ENCODE measurements around the gene FBXW10. TPM values are rescaled to one million over a fixed set of nuclear protein-coding genes. Genes with fewer than 3 reads are reported as not detected.
"Not testable (repeated sequence)": the region's sequence is repeated elsewhere in the genome, so short reads cannot be mapped to it uniquely, and the experiment has no call there.

FBXW10 gene, protein sequence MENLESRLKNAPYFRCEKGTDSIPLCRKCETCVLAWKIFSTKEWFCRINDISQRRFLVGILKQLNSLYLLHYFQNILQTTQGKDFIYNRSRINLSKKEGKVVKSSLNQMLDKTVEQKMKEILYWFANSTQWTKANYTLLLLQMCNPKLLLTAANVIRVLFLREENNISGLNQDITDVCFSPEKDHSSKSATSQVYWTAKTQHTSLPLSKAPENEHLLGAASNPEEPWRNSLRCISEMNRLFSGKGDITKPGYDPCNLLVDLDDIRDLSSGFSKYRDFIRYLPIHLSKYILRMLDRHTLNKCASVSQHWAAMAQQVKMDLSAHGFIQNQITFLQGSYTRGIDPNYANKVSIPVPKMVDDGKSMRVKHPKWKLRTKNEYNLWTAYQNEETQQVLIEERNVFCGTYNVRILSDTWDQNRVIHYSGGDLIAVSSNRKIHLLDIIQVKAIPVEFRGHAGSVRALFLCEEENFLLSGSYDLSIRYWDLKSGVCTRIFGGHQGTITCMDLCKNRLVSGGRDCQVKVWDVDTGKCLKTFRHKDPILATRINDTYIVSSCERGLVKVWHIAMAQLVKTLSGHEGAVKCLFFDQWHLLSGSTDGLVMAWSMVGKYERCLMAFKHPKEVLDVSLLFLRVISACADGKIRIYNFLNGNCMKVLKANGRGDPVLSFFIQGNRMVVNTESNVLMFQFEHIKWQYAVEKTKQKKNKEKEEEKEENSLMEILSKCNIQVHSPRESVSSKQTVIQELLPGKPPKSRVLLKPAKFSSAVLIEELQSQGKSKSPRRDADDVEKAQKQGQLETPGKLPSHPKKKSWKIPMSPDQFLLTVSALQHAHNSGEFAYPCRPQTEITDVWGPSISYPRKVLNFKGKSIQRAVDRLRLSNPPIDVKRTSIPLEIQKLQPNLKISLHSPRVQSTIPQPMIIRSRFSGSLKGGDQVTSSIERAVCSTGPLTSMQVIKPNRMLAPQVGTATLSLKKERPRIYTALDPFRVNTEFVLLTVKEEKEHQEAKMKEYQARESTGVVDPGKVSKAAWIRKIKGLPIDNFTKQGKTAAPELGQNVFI
- total RNA-seq (2021): 0.17 TPM in 1 of 2 replicates, not detected in the other
- Bru-seq, nascent RNA: percentile 13 among the genes with signal in this experiment
- BruChase-seq, experiment 1, labeled RNA remaining after a 2-hour chase: percentile 8 among the genes with signal in this experiment
- BruChase-seq, experiment 2, labeled RNA remaining after a 6-hour chase: percentile 8 among the genes with signal in this experiment
- long read RNA-seq: 0 reads

DNA sequence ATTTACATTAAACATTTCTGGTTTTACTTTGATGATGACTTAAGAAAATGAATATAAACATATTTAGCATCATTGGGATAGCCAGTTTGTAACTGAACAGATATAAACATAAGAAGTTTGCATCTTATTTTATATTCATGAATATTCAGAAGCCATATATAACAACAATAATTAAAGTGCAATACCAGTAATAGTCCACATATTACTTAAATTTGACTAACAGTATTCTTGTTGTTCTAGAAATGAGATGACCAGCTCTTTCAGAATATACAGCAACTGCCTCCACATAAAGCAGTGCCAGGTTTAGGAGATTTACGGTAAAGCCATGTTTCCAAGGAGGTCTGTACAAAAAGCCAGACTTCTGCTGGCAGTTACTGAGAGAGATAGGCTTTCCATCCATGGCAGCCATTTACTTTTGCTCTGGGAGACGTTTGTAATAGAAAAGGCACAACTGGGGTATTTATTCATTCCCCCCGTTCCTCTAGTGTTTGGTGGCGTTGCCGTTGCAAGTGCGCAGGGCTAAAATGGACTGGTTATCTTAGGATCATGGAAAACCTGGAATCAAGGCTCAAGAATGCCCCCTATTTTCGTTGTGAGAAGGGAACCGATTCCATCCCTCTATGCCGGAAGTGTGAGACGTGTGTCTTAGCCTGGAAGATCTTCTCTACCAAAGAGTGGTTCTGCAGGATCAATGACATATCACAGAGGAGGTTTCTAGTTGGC lies at the start of gene FBXW10:
Gene FBXW10, plus strand, starts transcription at position 356 of the 723 bp plus-strand sequence. Its CDS starts 191 bp downstream, at position 547.
- CTCF ChIA-PET; H3K27ac ChIP-seq (ENCODE audit: low read depth, low read length, poor library complexity, severe bottlenecking); H3K36me3 ChIP-seq (ENCODE audit: insufficient read depth, low read length, poor library complexity, severe bottlenecking); POLR2A ChIA-PET (ENCODE audit: low non-redundant PET); BruUV-seq (replicated peaks); H3K27me3 ChIP-seq (replicated peaks; ENCODE audit: insufficient read depth, low read depth, low read length, poor library complexity); H3K9me3 ChIP-seq (ENCODE audit: low read depth, low read length, poor library complexity, severe bottlenecking); H3K4me3 ChIP-seq (ENCODE audit: low read depth, low read length, poor library complexity, severe bottlenecking); H3K4me1 ChIP-seq (ENCODE audit: insufficient read depth, low read length, poor library complexity, severe bottlenecking); intact Hi-C loops (cut with micrococcal nuclease; ENCODE audit: unreplicated experiment); DNase-seq (ENCODE audit: low spot score): not testable (repeated sequence)

DNA sequence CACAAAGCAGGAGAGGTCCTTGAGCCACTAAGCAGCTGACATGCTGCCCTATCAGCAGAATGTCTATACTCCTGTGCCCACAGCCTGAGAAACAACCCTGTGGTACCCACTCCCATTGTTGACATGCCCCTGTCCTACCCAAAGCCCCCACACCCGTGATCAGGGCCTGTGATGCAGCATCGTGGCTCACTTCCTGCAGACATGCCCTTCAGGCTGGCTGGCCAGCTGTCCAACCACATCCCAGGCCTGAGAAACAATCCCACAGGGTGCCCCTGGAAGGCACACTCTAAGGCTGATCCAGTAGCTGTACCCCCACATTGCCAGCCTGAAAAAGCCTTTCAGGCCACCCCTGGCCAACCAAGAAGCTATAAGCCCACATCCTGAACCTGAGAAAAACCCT lies 48.7 kb upstream of the FBXW10 start:
- H3K9me3 ChIP-seq (ENCODE audit: low read depth, low read length, poor library complexity, severe bottlenecking); H3K4me3 ChIP-seq (ENCODE audit: low read depth, low read length, poor library complexity, severe bottlenecking); CTCF ChIA-PET; H3K27ac ChIP-seq (ENCODE audit: low read depth, low read length, poor library complexity, severe bottlenecking); BruUV-seq (replicated peaks); POLR2A ChIA-PET (ENCODE audit: low non-redundant PET); H3K27me3 ChIP-seq (replicated peaks; ENCODE audit: insufficient read depth, low read depth, low read length, poor library complexity); intact Hi-C loops (cut with micrococcal nuclease; ENCODE audit: unreplicated experiment); H3K36me3 ChIP-seq (ENCODE audit: insufficient read depth, low read length, poor library complexity, severe bottlenecking); DNase-seq (ENCODE audit: low spot score); H3K4me1 ChIP-seq (ENCODE audit: insufficient read depth, low read length, poor library complexity, severe bottlenecking): not testable (repeated sequence)

DNA sequence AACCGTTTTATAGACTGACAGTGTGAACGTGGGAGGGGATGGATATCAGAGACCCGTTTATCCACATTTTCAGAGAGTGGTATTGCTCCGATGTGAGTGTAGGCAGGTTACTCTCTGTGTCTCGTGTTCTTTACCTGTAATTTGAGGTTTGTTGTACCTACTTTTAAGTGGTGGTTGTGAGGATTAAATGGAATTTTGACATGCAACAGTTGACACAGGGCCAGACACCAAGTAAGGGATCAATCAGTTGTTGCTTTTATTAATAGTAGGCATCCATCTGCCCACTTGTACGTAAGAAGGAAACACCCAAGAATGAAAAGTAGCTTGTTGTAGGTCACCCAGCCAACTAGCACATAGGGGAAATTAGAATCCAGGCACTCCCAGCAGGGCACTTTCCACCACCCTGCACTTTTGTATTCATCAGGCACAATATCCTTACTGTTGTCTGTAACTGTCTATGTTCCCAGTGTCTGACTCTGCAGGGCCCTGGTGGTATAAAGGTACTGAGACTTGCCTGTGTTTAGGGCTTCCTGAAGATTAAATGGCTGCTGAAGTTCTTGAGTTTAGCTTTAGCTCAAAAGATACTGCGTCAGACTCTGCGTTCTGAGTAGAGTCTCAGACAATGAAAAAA lies 45.3 kb upstream of the FBXW10 start:
- H3K4me1 ChIP-seq (ENCODE audit: insufficient read depth, low read length, poor library complexity, severe bottlenecking); H3K9me3 ChIP-seq (ENCODE audit: low read depth, low read length, poor library complexity, severe bottlenecking); CTCF ChIA-PET; H3K27ac ChIP-seq (ENCODE audit: low read depth, low read length, poor library complexity, severe bottlenecking); BruUV-seq (replicated peaks); H3K36me3 ChIP-seq (ENCODE audit: insufficient read depth, low read length, poor library complexity, severe bottlenecking); H3K27me3 ChIP-seq (replicated peaks; ENCODE audit: insufficient read depth, low read depth, low read length, poor library complexity); POLR2A ChIA-PET (ENCODE audit: low non-redundant PET); intact Hi-C loops (cut with micrococcal nuclease; ENCODE audit: unreplicated experiment); DNase-seq (ENCODE audit: low spot score): not testable (repeated sequence)
- peak overlapping the region; percentile 62 for H3K4me3 ChIP-seq (ENCODE audit: low read depth, low read length, poor library complexity, severe bottlenecking)

DNA sequence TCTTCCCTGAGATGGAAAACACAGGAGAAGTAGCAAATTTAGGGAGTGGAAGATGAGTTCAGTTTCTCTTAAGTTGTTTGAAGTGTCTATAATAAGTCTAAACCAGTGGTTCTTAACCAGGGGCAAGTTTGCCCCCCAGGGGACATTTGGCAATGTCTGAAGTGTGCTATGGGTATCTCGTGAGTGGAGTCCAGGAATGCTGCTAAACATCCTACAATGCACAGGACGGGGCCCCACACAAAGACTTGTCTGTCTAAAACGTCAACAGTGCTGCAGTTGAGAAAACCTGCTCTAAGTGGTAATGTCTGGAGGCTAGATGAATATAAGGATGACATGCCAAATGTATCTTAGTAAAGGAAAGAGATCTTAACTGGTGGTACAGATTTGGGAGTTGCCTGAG lies 37.9 kb upstream of the FBXW10 start:
- BruUV-seq (replicated peaks); H3K9me3 ChIP-seq (ENCODE audit: low read depth, low read length, poor library complexity, severe bottlenecking); H3K4me1 ChIP-seq (ENCODE audit: insufficient read depth, low read length, poor library complexity, severe bottlenecking); CTCF ChIA-PET; intact Hi-C loops (cut with micrococcal nuclease; ENCODE audit: unreplicated experiment); H3K36me3 ChIP-seq (ENCODE audit: insufficient read depth, low read length, poor library complexity, severe bottlenecking); POLR2A ChIA-PET (ENCODE audit: low non-redundant PET); H3K27me3 ChIP-seq (replicated peaks; ENCODE audit: insufficient read depth, low read depth, low read length, poor library complexity); H3K4me3 ChIP-seq (ENCODE audit: low read depth, low read length, poor library complexity, severe bottlenecking); DNase-seq (ENCODE audit: low spot score); H3K27ac ChIP-seq (ENCODE audit: low read depth, low read length, poor library complexity, severe bottlenecking): not testable (repeated sequence)

DNA sequence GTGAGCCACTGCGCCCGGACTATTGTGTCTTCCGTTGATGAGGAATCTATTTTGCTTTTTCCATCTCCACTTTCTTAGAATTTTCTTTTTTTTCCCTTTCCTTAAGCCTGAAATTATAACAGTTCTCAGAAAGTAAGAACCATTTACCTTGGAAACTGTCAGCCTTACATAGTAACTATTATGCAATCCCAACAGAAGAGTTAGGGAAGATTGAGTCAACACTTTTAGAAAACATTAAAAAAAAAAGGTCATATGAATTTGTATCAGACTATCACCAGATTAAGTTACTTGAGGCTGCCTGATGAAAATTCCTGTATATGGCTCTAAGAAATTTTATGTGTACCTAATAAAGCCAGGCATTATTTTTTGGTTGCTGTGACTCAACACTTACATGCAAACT lies 35.6 kb upstream of the FBXW10 start:
- H3K36me3 ChIP-seq (ENCODE audit: insufficient read depth, low read length, poor library complexity, severe bottlenecking); CTCF ChIA-PET; H3K27me3 ChIP-seq (replicated peaks; ENCODE audit: insufficient read depth, low read depth, low read length, poor library complexity); DNase-seq (ENCODE audit: low spot score); H3K4me3 ChIP-seq (ENCODE audit: low read depth, low read length, poor library complexity, severe bottlenecking); H3K4me1 ChIP-seq (ENCODE audit: insufficient read depth, low read length, poor library complexity, severe bottlenecking); BruUV-seq (replicated peaks); intact Hi-C loops (cut with micrococcal nuclease; ENCODE audit: unreplicated experiment); H3K9me3 ChIP-seq (ENCODE audit: low read depth, low read length, poor library complexity, severe bottlenecking); H3K27ac ChIP-seq (ENCODE audit: low read depth, low read length, poor library complexity, severe bottlenecking); POLR2A ChIA-PET (ENCODE audit: low non-redundant PET): not testable (repeated sequence)

Data from A673 (cell line).